T-helper 1 cell treated with Interleukin-12 subunit alpha and Interleukin-12 subunit beta and Interleukin-4 antibody, amounts not matched to agents 30 μg/mL and 1 μg/mL, for 36 hours (primary cell): ENCODE measurements around the gene PCMTD2.
"Not testable (repeated sequence)": the region's sequence is repeated elsewhere in the genome, so short reads cannot be mapped to it uniquely, and the experiment has no call there.

Experiments
- H3K27ac Mint-ChIP-seq: one replicate; pipeline ENCODE4 v1.8.0; 2021; ENCODE audit warnings: mild to moderate bottlenecking, mixed read lengths
- H3K27me3 Mint-ChIP-seq: one replicate; pipeline ENCODE4 v1.8.0; 2021; ENCODE audit warnings: low read depth, mixed read lengths
- H3K36me3 Mint-ChIP-seq: one replicate; pipeline ENCODE4 v1.8.0; 2021; ENCODE audit warnings: low read depth, mixed read lengths
- H3K4me1 Mint-ChIP-seq: one replicate; pipeline ENCODE4 v1.8.0; 2021; ENCODE audit warnings: low read depth, mixed read lengths
- H3K4me3 Mint-ChIP-seq: one replicate; pipeline ENCODE4 v1.8.0; 2021; ENCODE audit warnings: mild to moderate bottlenecking, moderate library complexity, mixed read lengths
- H3K9me3 Mint-ChIP-seq: one replicate; pipeline ENCODE4 v1.8.0; 2021; ENCODE audit warnings: mixed read lengths

The PCMTD2 gene

GRCh38 chr20:64273109-64273508, 17.6 kb downstream of the PCMTD2 start:
- no peaks in the 10 kb centered on the region for H3K27me3 Mint-ChIP-seq
- H3K4me1 Mint-ChIP-seq = peaks cover 4% of the 10 kb centered on the region
- H3K36me3 Mint-ChIP-seq = peaks cover 19% of the 10 kb centered on the region
- H3K4me3 Mint-ChIP-seq = no peak overlapping the region
- H3K27ac Mint-ChIP-seq = no peak overlapping the region
- H3K9me3 Mint-ChIP-seq = no peaks in the 10 kb centered on the region

GRCh38 chr20:64276817-64277216, 21.3 kb downstream of the PCMTD2 start:
- H3K36me3 Mint-ChIP-seq = peaks cover 13% of the 10 kb centered on the region
- no peaks in the 10 kb centered on the region for H3K9me3 Mint-ChIP-seq
- no peaks in the 10 kb centered on the region for H3K27me3 Mint-ChIP-seq
- H3K4me3 Mint-ChIP-seq = no peak overlapping the region
- peaks cover 4% of the 10 kb centered on the region for H3K4me1 Mint-ChIP-seq
- no peak overlapping the region for H3K27ac Mint-ChIP-seq

- no peaks in the 10 kb centered on the region for H3K27me3 Mint-ChIP-seq
- H3K9me3 Mint-ChIP-seq = no peaks in the 10 kb centered on the region
- H3K4me3 Mint-ChIP-seq = no peak overlapping the region
- H3K27ac Mint-ChIP-seq = no peak overlapping the region
- H3K4me1 Mint-ChIP-seq = peaks cover 5% of the 10 kb centered on the region
- H3K36me3 Mint-ChIP-seq = peaks cover 12% of the 10 kb centered on the region
These were observed 22.2 kb downstream of the PCMTD2 start for GRCh38 chr20:64277571-64278316.

GRCh38 chr20:64278317-64278681, 22.8 kb downstream of the PCMTD2 start:
- H3K9me3 Mint-ChIP-seq = no peaks in the 10 kb centered on the region
- no peak overlapping the region for H3K27ac Mint-ChIP-seq
- peaks cover 10% of the 10 kb centered on the region for H3K36me3 Mint-ChIP-seq
- H3K4me1 Mint-ChIP-seq = peaks cover 5% of the 10 kb centered on the region
- no peaks in the 10 kb centered on the region for H3K27me3 Mint-ChIP-seq
- no peak overlapping the region for H3K4me3 Mint-ChIP-seq

GRCh38 chr20:64279826-64280459, 24.4 kb downstream of the PCMTD2 start:
- Mint-ChIP-seq H3K4me3 (no peak overlapping the region), H3K27ac (no peak overlapping the region), H3K27me3 (peaks cover 7% of the 10 kb centered on the region), H3K9me3 (peaks cover 5% of the 10 kb centered on the region), H3K4me1 (peaks cover 5% of the 10 kb centered on the region), H3K36me3 (no peaks in the 10 kb centered on the region)

- H3K36me3 Mint-ChIP-seq = no peaks in the 10 kb centered on the region
- H3K27me3 Mint-ChIP-seq = peaks cover 7% of the 10 kb centered on the region
- H3K4me3 Mint-ChIP-seq = no peak overlapping the region
- H3K9me3 Mint-ChIP-seq = peaks cover 5% of the 10 kb centered on the region
- peaks cover 5% of the 10 kb centered on the region for H3K4me1 Mint-ChIP-seq
- no peak overlapping the region for H3K27ac Mint-ChIP-seq
These were observed 24.9 kb downstream of the PCMTD2 start for GRCh38 chr20:64280460-64280843.

- peaks cover 7% of the 10 kb centered on the region for H3K27me3 Mint-ChIP-seq
- H3K4me1 Mint-ChIP-seq = peaks cover 5% of the 10 kb centered on the region
- H3K27ac Mint-ChIP-seq = no peak overlapping the region
- no peaks in the 10 kb centered on the region for H3K36me3 Mint-ChIP-seq
- no peak overlapping the region for H3K4me3 Mint-ChIP-seq
- peaks cover 5% of the 10 kb centered on the region for H3K9me3 Mint-ChIP-seq
These were observed 28.1 kb downstream of the PCMTD2 start for GRCh38 chr20:64283646-64284045.

GRCh38 chr20:64285579-64286446, 30.3 kb downstream of the PCMTD2 start:
- not testable (repeated sequence) for H3K36me3 Mint-ChIP-seq, H3K9me3 Mint-ChIP-seq, H3K4me1 Mint-ChIP-seq, H3K27ac Mint-ChIP-seq, H3K4me3 Mint-ChIP-seq, H3K27me3 Mint-ChIP-seq

GRCh38 chr20:64286447-64287263, 31.1 kb downstream of the PCMTD2 start:
- H3K36me3 Mint-ChIP-seq, H3K27ac Mint-ChIP-seq, H3K4me1 Mint-ChIP-seq, H3K4me3 Mint-ChIP-seq, H3K27me3 Mint-ChIP-seq, H3K9me3 Mint-ChIP-seq: not testable (repeated sequence)

GRCh38 chr20:64287264-64287590, 31.7 kb downstream of the PCMTD2 start:
- H3K9me3 Mint-ChIP-seq = not testable (repeated sequence)

GRCh38 chr20:64292167-64292566, 36.6 kb downstream of the PCMTD2 start:
- not testable (repeated sequence) for H3K9me3 Mint-ChIP-seq, H3K27me3 Mint-ChIP-seq, H3K27ac Mint-ChIP-seq, H3K36me3 Mint-ChIP-seq, H3K4me3 Mint-ChIP-seq, H3K4me1 Mint-ChIP-seq

More at GRCh38 chr20:64287264-64287590, 31.7 kb downstream of the PCMTD2 start:
- not testable (repeated sequence) for H3K4me3 Mint-ChIP-seq, H3K36me3 Mint-ChIP-seq, H3K4me1 Mint-ChIP-seq, H3K27me3 Mint-ChIP-seq, H3K27ac Mint-ChIP-seq

- H3K4me1 Mint-ChIP-seq, H3K36me3 Mint-ChIP-seq, H3K27me3 Mint-ChIP-seq, H3K4me3 Mint-ChIP-seq, H3K9me3 Mint-ChIP-seq, H3K27ac Mint-ChIP-seq: not testable (repeated sequence)
These were observed 47.5 kb downstream of the PCMTD2 start for GRCh38 chr20:64303086-64303485.

GRCh38 chr20:64313761-64314160, 58.2 kb downstream of the PCMTD2 start:
- not testable (repeated sequence) for H3K4me3 Mint-ChIP-seq, H3K4me1 Mint-ChIP-seq, H3K27ac Mint-ChIP-seq, H3K9me3 Mint-ChIP-seq, H3K36me3 Mint-ChIP-seq
- peaks cover 25% of the 10 kb centered on the region for H3K27me3 Mint-ChIP-seq

- H3K27me3 Mint-ChIP-seq = peaks cover 36% of the 10 kb centered on the region
- not testable (repeated sequence) for H3K4me1 Mint-ChIP-seq, H3K27ac Mint-ChIP-seq, H3K36me3 Mint-ChIP-seq, H3K4me3 Mint-ChIP-seq, H3K9me3 Mint-ChIP-seq
These were observed 59.8 kb downstream of the PCMTD2 start for GRCh38 chr20:64315381-64315780.
